ENCODE measurements around the gene HIPK2.

- TF ChIP-seq CTCF (conservative IDR thresholded peaks at IDR 0.05 in 1 of 2, IDR thresholded peaks at IDR 0.05 in 1 of 2; ENCODE audit: extremely low read depth in 1 of 2, insufficient read depth in 1 of 2, low read depth in 1 of 2, low read length in 2 of 2) = no peak
- no peak for TF ChIP-seq EZH2 (IDR thresholded peaks at IDR 0.05; ENCODE audit: borderline replicate concordance, low read length)
Measured at GRCh38 chr7:139822855-139823254, 45.1 kb upstream of the HIPK2 start.
